NCI-H187 treated with DMSO at 0.1 percent for 48 hours (cell line): ENCODE results near the gene TSPAN33.

Experiments used
- DNase-seq: peaks from one replicate; lab custom pipeline; 2025; lab: John Stamatoyannopoulos, UW

TSPAN33 gene

GRCh38 chr7:129136887-129137642 is 7.4 kb upstream of the TSPAN33 start:
- DNase-seq, result no peak

GRCh38 chr7:129143724-129144094 is 798 bp upstream of the TSPAN33 start:
- DNase-seq, result no peak

GRCh38 chr7:129144834-129145668 is 544 bp downstream of the TSPAN33 start:
- no peak for DNase-seq

DNA sequence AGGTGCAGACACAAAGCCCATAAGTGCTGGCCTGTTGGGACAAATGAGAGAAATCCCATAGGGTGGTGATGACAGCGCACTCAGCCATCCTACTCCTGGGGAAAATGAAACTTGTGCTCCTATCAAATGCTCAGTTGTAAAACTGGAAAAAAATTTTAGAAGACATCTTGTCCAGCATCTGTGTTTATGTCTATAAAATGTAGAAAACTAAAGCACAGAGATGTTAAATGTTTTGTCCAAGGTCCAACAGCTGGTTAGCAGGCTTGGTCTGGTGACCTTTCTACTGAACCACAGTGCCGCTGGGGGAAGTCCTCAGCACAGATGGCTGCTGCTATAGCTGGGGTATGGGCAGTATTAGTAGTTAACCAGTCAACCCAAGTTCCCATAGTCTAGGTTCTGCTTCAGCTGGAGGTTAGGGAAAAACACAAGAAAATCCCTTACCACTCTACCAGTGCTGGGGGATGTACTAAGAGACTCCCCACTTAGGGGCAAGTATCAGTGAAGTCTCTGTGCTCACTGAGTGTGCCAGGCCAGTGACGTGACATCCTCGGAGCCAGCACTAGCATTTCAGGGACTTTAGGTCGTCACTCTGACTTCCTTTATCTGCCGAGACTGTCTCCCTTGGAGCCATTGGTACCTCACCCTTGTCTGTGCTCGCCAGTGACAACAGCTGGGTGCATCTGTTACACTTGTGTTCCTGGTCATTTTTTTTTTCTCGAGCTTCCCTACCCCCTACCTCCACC is 1.9 kb downstream of the TSPAN33 start:
- DNase-seq, result no peak

GRCh38 chr7:129147731-129148130 is 3.2 kb downstream of the TSPAN33 start:
- no peak for DNase-seq

- DNase-seq, result no peak
These were observed 5.0 kb downstream of the TSPAN33 start for GRCh38 chr7:129149511-129149910.

- DNase-seq, result no peak
These were observed 5.9 kb downstream of the TSPAN33 start for GRCh38 chr7:129150199-129150996.

GRCh38 chr7:129157651-129158050 is 13.1 kb downstream of the TSPAN33 start:
- no peak for DNase-seq

DNA sequence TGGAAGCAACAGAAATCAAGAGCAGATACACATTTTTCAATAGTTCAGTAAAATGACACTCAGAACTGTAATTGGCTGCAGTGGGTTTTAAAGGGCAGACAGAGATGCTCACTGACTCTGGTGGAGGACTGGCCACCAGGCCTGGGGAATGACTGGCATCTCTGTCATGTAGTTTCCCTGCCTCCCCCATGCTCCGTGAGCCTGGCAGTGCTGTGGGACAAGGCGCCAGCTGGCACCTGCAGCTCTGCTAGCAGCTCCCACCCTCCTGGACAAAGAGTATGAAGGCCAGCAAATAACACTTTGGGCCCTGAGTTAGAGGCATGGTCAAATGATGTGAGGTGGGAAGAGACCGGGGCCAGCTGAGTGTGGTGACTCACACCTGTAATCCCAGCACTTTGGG is 15.0 kb downstream of the TSPAN33 start:
- no peak for DNase-seq

DNA sequence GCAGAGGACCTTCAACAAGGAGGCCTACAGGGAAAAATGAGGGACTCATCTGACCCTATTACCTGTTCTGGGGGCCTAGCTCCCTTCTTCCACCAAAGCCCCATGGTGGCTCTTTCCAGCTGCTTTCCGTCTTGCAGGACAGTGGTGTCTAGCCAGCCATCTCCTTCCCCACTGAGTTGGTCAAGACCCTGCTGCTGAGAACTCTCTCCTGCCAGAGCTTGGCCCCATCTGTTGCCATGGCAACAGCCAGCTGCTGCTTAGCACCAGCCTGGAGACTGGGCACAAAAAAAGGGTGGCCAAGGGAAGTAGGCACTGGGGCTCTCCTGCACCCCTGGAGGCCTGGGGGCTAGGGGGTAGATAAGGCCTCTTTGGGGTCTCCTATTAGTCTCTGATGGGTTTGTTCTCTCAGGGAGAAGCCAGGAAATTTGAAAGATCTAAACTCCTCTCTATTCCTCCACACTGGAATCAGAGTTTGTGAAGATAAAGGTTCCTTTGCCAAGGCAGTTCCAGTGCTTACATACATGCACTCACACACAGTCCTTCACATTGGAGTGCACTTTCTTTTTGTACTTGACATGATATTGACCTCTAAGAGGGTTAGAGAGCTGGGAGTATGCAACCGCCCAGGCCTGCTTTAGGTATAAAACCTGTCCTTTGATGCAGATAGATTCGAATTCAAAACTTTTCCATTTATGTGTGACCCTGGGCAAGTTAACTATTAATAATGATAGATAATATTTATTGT is 15.8 kb downstream of the TSPAN33 start:
- no peak for DNase-seq

- DNase-seq, result no peak
These were observed 17.2 kb downstream of the TSPAN33 start for GRCh38 chr7:129161524-129162225.

DNA sequence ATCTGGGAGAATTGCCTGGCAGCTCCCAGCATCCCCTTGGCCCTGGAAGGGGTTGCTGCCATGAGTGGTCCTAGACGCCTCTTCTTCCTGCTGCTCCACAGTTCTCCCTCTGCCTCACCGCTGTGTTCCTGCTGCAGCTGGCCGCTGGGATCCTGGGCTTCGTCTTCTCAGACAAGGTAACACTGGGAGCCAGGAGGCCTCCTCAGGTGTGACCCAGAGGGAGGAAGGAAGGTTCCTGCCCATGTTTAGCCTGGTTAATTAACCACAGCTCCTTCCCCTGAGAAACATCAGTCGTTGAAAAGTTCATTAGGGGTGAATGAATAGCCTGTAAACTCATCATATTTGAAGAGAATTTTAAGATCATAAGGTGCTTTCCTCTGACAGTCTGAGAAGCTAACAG is 18.2 kb downstream of the TSPAN33 start:
- no peak for DNase-seq

GRCh38 chr7:129163875-129164544 is 19.5 kb downstream of the TSPAN33 start:
- no peak for DNase-seq

DNA sequence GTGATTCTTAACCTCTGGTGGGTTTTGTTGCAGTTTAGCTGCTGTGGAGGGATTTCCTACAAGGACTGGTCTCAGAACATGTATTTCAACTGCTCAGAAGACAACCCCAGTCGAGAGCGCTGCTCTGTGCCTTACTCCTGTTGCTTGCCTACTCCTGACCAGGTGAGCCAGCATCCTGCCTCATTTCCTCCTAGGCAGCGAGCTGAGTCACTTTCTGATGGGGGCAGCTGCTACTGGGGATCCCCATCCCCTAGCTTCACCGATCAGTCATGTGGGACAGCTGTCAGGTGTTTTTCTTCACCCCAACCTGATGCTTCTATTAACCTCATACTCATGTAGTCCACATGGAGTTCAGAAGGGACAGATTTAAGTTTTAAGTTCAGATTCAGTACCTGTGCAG is 22.2 kb downstream of the TSPAN33 start:
- no peak for DNase-seq

DNA sequence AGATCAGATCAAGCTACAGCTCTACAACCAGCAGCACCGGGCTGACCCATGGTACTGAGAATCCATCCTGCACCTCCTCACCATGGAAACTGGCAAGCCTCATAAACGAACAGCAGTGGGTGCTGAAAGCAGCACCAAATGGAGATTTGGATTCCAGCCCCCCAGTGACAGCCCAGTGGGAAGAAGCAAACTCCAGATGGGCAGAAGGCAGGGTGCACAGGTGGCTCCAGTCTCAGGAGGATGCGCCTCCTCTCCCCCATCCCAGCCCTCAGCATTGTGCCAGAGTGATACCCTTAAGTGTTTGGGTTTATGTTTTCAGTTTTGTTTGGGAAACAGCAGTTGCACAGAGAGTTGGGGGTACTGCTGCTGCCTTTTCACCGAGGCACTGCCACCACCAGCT is 23.3 kb downstream of the TSPAN33 start:
- no peak for DNase-seq

- DNase-seq, result no peak
These were observed 23.9 kb downstream of the TSPAN33 start for GRCh38 chr7:129168231-129169021.

DNA sequence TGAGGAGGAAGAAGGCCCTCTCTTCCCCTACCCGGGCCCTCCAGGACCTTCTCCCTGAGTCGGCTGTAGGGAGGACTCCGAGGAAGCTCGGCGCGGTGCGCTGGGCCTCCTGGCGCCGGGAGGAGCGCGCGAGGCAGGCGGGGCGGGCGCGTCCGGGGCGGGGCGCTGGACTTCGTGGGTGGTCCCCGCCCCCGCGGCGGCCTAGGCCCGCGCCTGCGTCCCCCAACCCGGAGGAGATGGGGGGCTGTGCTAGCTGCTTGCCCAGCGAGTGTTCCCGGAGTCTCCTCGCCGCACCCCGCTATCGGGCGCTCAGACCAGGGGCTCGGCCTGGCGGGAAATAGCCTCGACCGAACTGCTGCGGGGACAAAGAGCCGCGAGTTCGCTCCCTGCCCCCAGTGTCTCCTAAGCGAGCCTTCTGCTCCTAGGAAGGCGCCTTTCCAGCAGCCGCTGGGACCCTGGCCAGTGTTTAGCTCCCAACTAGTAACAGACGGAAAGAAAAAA is 24.7 kb downstream of the TSPAN33 start:
- DNase-seq, result no peak

DNA sequence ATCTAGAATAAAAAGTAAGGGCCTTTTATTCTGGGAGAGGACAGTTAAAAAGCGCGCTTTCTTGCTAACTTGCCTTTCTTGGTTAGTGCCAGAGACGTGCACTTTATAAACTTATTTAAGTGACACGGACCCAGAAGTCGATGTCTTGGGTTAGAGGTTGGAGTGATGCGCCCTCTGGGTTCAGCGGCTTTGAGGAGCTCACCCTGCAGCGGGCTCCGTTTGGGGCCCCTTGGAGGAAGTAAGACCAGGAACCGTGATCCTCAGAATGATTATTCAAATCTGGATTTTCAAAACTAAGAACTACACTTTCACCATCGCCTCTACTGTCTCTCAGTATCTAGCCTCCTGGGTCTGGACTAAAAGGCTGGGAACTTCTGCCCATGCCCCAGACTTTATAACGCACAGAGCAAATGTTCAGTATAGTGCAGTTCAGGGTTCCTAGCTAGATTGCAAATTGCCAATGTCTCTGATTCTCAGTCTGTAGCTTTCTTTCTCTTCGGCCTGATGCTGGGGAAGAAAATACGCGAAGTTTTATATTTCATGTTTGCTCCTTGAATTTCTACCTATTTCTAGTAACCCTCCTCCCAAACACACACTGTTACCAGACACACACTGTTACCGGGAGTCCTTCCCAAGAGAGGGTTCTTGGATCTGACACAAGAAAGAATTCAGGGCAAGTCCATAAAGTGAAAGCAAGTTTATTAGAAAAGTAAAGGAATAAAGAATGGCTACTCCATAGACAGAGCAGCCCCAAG is 25.4 kb downstream of the TSPAN33 start:
- DNase-seq, result no peak
